OCI-LY1 (cell line): ENCODE measurements around the gene KIRREL3.
"Not testable (repeated sequence)": the region's sequence is repeated elsewhere in the genome, so short reads cannot be mapped to it uniquely, and the experiment has no call there.

ENCODE experiments used
- H2AFZ ChIP-seq: fragments of 200-600 bp; sonication (generic), shearing (Covaris generic); 2 replicates; pipeline ENCODE4 v1.6.0; 2014; ENCODE audit warnings: antibody characterized with exemption, mild to moderate bottlenecking, low read length
- H3F3A ChIP-seq: fragments of 200-600 bp; sonication (generic), shearing (Covaris generic); 2 replicates; pipeline ENCODE4 v1.6.0; 2014; ENCODE audit warnings: mild to moderate bottlenecking, antibody characterized with exemption, low read length, moderate library complexity; ENCODE audit not compliant: insufficient read depth
- H3K27ac ChIP-seq: fragments of 200-600 bp; sonication (generic); 2 replicates; pipeline ENCODE4 v1.5.1; 2014; ENCODE audit warnings: low read length, mixed run types, mild to moderate bottlenecking, low read depth; ENCODE audit not compliant: poor library complexity, severe bottlenecking
- H3K27me3 ChIP-seq: fragments of 200-600 bp; sonication (generic); 2 replicates; pipeline ENCODE4 v1.6.0; 2014; ENCODE audit warnings: antibody characterized with exemption, mild to moderate bottlenecking, low read length, moderate library complexity; ENCODE audit not compliant: insufficient read depth
- H3K36me3 ChIP-seq: fragments of 200-600 bp; sonication (generic); 2 replicates; pipeline ENCODE4 v1.6.1; 2014; ENCODE audit warnings: mild to moderate bottlenecking, antibody characterized with exemption, low read length, moderate library complexity, mixed read lengths; ENCODE audit not compliant: insufficient read depth
- H3K4me1 ChIP-seq: fragments of 200-600 bp; sonication (generic); 2 replicates; pipeline ENCODE4 v1.5.1; 2014; ENCODE audit warnings: mild to moderate bottlenecking, low read length, moderate library complexity; ENCODE audit not compliant: insufficient read depth, severe bottlenecking
- H3K4me2 ChIP-seq: fragments of 200-600 bp; sonication (generic), shearing (Covaris generic); 2 replicates; pipeline ENCODE4 v1.6.1; 2014; ENCODE audit warnings: low read length
- H3K4me3 ChIP-seq: fragments of 200-600 bp; sonication (generic); 2 replicates; pipeline ENCODE4 v1.5.1; 2014; ENCODE audit warnings: low read length, low read depth, mild to moderate bottlenecking, mixed read lengths; ENCODE audit not compliant: poor library complexity, severe bottlenecking
- H3K79me2 ChIP-seq: fragments of 200-600 bp; shearing (Covaris generic); 2 replicates; pipeline ENCODE4 v1.6.1; 2016; ENCODE audit warnings: mixed run types, low read length, mixed read lengths; ENCODE audit not compliant: insufficient read depth
- H3K9ac ChIP-seq: fragments of 200-600 bp; sonication (generic), shearing (Covaris generic); 2 replicates; pipeline ENCODE4 v1.6.1; 2014; ENCODE audit warnings: mild to moderate bottlenecking, low read length, mixed read lengths
- H3K9me2 ChIP-seq: fragments of 200-600 bp; sonication (generic), shearing (Covaris generic); 2 replicates; pipeline ENCODE4 v1.6.1; 2014; ENCODE audit warnings: low read depth, mild to moderate bottlenecking, low read length, mixed read lengths
- H3K9me3 ChIP-seq: fragments of 200-600 bp; shearing (Covaris generic); 2 replicates; pipeline ENCODE4 v1.6.1; 2014; ENCODE audit warnings: low read length, mixed read lengths
- H4K20me1 ChIP-seq: fragments of 200-600 bp; sonication (generic), shearing (Covaris generic); 2 replicates; pipeline ENCODE4 v1.6.0; 2016; ENCODE audit warnings: mild to moderate bottlenecking, low read length; ENCODE audit not compliant: insufficient read depth
- EZH2 ChIP-seq: fragments of 200-600 bp; sonication (generic), shearing (Covaris generic); IDR thresholded peaks from 2 replicates; pipeline ENCODE4 v1.8.0; 2017; ENCODE audit warnings: borderline replicate concordance, mixed run types, mild to moderate bottlenecking, antibody characterized with exemption, low read length, moderate library complexity, mixed read lengths
- TF ChIP-seq, protein P1 (sequence below): fragments of 200-600 bp; sonication (generic), shearing (Covaris generic); IDR thresholded peaks from 2 replicates; pipeline ENCODE4 v1.5.1; 2017; ENCODE audit warnings: mild to moderate bottlenecking, antibody characterized with exemption, low read length, moderate library complexity, mixed read lengths

KIRREL3 gene

GRCh38 chr11:126391286-126391954, 609.1 kb downstream of the KIRREL3 start:
- H4K20me1 ChIP-seq: no peaks in the 10 kb centered on the region
- H3K4me3 ChIP-seq: no peak overlapping the region
- H2AFZ ChIP-seq: no peak overlapping the region
- no peaks in the 10 kb centered on the region for H3K36me3 ChIP-seq
- H3K79me2 ChIP-seq: no peaks in the 10 kb centered on the region
- no peaks in the 10 kb centered on the region for H3F3A ChIP-seq
- no peak overlapping the region for H3K27ac ChIP-seq
- H3K4me1 ChIP-seq: no peaks in the 10 kb centered on the region
- no peak overlapping the region for H3K4me2 ChIP-seq
- no peak overlapping the region for H3K9ac ChIP-seq
- no peaks in the 10 kb centered on the region for H3K9me3 ChIP-seq
- no peaks in the 10 kb centered on the region for H3K9me2 ChIP-seq
- H3K27me3 ChIP-seq: no peaks in the 10 kb centered on the region
- TF ChIP-seq, protein P1, sequence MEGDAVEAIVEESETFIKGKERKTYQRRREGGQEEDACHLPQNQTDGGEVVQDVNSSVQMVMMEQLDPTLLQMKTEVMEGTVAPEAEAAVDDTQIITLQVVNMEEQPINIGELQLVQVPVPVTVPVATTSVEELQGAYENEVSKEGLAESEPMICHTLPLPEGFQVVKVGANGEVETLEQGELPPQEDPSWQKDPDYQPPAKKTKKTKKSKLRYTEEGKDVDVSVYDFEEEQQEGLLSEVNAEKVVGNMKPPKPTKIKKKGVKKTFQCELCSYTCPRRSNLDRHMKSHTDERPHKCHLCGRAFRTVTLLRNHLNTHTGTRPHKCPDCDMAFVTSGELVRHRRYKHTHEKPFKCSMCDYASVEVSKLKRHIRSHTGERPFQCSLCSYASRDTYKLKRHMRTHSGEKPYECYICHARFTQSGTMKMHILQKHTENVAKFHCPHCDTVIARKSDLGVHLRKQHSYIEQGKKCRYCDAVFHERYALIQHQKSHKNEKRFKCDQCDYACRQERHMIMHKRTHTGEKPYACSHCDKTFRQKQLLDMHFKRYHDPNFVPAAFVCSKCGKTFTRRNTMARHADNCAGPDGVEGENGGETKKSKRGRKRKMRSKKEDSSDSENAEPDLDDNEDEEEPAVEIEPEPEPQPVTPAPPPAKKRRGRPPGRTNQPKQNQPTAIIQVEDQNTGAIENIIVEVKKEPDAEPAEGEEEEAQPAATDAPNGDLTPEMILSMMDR: no peak

DNA sequence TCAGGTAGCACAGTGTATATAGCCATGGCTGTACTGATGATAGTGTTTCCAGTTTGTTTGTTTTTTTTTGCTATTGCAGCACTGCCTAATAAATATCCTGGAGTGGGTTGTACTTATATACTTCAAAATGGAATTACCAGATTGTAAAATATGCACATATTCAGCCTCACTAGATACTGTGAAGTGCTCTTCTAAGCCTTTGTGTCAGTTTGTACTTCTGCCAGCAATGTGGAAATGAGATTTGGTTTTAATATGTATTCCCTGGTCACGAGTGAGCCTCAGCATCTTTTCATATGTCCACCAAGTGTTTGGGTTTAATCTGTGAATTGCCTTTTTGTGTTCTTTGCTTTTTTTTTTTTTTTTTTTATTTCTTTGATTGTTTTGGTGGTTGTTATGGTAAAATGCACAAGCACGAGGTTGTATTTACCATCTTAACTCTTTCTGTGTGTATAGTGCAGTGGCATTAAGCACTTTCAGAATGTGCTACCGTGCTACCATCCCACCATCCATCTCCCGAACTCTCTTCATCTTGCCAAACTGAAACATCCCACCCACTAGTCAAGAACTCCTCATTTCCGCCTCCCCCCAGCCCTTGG, 610.2 kb downstream of the KIRREL3 start:
- Histone ChIP-seq H3K36me3 (no peaks in the 10 kb centered on the region), H3F3A (no peaks in the 10 kb centered on the region), H3K27me3 (no peaks in the 10 kb centered on the region), H3K4me3 (no peak overlapping the region), H3K4me1 (no peaks in the 10 kb centered on the region), H3K27ac (no peak overlapping the region), H2AFZ (no peak overlapping the region), H3K9me2 (no peaks in the 10 kb centered on the region), H4K20me1 (no peaks in the 10 kb centered on the region), H3K9me3 (no peaks in the 10 kb centered on the region), H3K4me2 (no peak overlapping the region), H3K79me2 (no peaks in the 10 kb centered on the region), H3K9ac (no peak overlapping the region)
- no peak for TF ChIP-seq EZH2
- TF ChIP-seq, protein P1: no peak

DNA sequence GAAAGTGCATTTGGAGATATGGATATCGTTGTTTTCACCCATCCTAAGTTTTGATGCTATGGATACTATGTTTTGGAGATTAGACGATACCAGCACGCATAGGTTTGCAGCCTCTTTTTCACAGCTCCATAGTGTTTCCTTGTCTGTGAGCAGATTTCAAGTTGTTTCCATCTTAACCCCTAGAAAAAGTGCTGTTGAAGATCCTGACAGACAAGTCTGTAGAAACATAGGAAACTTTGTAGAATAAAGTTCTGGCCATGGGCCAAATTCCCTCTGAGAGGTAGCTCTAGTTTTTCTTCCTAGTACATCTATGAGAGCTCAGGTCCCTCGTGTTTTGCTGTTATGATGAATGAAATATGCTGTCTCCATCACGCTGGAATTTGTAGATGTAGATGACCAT, 612.7 kb downstream of the KIRREL3 start:
- Histone ChIP-seq H3K9me2 (no peaks in the 10 kb centered on the region), H3K27me3 (no peaks in the 10 kb centered on the region), H3F3A (no peaks in the 10 kb centered on the region), H3K9me3 (no peaks in the 10 kb centered on the region), H3K4me1 (no peaks in the 10 kb centered on the region), H3K36me3 (no peaks in the 10 kb centered on the region), H3K4me3 (no peak overlapping the region), H2AFZ (no peak overlapping the region), H3K4me2 (no peak overlapping the region), H4K20me1 (no peaks in the 10 kb centered on the region), H3K27ac (no peak overlapping the region), H3K79me2 (no peaks in the 10 kb centered on the region), H3K9ac (no peak overlapping the region)
- TF ChIP-seq EZH2: no peak
- TF ChIP-seq, protein P1: no peak

GRCh38 chr11:126386729-126387071, 613.9 kb downstream of the KIRREL3 start:
- H2AFZ ChIP-seq, H3K27me3 ChIP-seq, H4K20me1 ChIP-seq, H3K9me3 ChIP-seq, H3K4me3 ChIP-seq, H3K79me2 ChIP-seq, H3F3A ChIP-seq, H3K4me2 ChIP-seq, H3K9ac ChIP-seq, H3K27ac ChIP-seq, H3K9me2 ChIP-seq, H3K36me3 ChIP-seq, H3K4me1 ChIP-seq: not testable (repeated sequence)
